CD4-positive, alpha-beta T cell treated with Interleukin-21 for 1 hour (primary cell): ENCODE measurements around the gene KLHDC7B.
A peak's percentile ranks its signal among the peaks of the same experiment; 100 is the strongest.

Experiments used
- DNase-seq: peaks from one replicate; pipeline ENCODE4 v3.0.0-alpha.2; 2020

KLHDC7B gene

DNA sequence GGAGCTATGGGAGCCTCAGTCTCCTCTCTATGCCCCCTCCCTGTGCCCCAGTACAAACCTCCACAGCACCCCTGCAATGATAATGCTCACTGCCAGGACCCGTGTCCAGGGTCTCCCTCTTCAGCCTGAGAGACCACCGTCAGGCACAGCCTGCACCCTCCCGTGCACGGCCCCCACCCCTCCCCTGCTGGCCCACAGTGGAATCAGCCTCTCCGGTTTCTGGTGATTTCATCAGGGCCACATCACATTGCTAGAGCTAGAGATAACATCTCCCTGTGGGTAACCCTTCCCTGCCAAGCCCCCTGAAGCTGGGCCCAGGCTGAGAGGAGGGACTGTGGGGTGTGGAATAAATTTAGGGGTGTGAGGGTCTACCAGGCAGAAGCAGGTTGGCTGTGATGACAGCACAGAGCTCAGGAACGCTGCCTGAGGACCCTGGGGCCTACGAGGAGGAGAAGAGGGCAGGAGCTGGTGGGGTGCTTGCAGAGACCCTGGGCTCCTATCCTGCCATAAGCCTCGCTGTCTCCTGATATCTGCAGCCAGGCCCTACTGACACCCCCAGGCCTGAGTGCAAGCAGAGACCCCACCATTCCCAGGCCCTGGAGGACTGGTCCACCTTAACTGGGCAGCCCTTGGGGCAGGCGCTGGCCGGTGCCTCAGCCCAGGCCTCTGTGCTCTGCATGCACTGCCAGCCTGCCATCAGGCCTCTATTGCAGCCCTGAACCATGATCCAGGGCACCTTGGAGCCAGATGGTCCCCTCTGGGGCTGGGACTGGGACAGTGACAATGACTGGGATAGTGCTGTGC lies at the start of gene KLHDC7B:
Gene KLHDC7B (plus strand): TSS at position 378 of the 804 bp plus-strand sequence. CDS start 345 bp downstream, at position 723.
- peak; percentile 56 for DNase-seq

DNA sequence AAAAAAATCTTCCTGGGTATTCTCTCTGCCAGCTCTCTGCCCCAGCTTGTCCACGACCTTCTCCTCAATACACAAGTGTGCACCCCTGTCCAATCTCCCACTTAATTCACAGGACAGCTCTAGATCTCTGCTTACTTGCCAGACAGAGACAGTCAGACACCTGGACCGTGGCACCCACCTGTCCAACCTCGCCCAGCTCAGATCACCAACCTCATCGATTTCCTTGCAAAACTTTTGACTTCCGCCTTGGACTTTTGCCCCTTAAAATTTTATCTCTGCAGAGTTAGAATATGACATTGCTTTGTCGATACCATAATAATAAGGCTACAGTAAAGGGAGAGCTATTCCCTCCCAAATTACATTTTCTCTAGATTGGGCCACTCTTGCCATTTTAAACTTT lies 48.6 kb upstream of the KLHDC7B start:
- no peak for DNase-seq

DNA sequence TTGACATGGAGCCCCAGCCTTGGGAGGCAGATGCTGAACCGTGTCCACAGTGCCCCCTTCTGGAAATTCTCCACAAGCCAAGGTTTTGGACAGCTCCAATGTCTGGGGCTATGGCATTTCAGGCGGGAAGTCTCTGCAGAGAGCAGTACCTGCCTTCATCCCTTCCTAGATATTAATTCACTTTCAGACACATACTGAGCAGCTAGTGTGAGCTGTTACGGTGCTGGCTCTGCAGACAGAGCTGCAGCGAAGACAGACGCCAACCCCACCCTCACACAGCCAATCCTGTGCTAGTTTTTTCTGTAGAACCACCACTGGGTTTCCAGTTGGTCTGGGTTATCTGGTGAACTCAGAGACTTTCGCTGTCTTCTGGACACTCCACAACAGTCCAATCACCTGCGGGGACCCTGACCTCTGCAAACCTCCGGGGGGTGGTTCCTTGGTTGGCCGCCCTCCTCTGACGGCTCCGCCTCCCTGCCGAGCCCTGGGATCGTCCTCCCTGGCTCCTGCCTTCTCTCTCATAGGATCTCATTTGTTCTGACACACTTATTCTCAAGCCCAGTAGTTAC lies 47.3 kb upstream of the KLHDC7B start:
- DNase-seq = peak; percentile 80

DNA sequence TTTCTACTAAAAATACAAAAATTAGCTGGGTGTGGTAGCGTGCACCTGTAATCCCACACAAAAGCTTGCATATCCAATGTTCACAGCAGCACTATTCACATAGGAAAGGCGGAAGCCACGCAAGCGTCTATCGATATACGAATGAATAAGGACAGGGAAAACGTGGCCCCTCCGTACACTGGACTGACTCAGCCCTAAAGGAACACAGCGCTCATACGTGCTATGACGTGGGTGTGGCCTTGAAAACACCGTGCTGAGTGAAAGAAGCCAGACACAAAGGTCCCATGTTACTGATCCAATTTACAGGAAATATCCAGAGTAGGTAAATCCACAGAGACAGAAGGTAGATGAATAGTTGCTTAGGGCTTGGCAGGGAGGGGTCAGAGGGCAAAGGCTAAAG lies 45.2 kb upstream of the KLHDC7B start:
- DNase-seq = no peak

DNA sequence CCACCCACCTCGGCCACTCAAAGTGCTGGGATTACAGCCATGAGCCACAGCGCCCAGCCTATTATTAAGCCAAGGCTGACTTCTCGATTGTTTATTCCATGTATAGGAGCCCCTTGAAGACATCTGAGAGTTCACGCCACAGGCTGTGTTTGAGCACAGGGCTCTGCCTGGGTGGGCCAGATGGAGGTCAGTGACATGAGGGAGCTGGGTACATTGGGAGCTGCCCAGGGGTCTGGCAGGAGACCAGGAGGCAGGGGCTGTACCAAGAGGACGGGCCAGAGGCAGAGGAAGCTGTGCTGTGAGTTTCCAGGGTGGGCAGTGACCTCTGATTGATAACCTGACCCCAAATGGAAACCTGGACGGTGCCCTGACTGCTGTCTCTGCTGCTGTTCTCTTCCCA lies 43.6 kb upstream of the KLHDC7B start:
- DNase-seq = no peak

DNA sequence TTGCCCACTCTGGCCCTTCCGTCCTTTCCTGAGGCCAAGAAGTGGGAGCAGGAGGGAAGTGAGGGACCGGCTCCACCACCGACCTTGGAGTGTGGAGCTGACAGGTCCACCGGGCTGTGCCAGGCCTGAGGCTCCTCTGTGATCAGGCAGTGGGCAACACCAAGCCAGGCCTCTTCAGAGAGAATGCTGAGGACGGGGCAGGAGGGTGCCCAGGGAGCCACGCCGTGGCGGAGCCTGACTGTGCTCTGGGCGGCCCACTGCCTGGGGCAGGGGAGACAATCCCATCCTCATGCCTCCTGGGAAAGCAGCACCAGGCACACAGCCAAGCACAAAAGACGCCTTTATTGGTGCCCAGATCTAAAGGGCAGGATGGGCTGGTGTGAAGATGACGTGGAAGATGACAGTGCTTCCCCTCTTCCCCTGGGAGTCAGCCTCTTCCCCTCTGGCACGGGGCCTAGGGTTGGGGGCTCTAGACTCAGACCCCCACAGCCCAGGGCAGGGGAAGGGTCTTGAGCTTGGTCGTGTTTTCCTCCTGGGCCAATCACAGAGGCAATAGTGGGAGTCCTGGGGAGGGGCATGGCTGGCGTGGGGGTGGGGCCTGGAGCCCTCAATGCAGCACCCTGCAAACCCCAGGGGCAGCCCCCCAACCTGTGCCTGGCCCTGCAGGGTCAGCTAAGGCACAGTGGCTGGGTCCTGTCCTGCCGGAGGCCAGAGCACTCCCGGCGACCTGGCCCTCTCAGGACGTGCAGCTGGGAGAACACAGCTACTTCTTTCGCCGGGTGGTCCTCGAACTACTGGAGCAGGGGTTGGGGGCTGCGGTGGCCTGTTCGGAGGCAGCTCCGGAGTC lies 42.8 kb upstream of the KLHDC7B start:
- DNase-seq = no peak

DNA sequence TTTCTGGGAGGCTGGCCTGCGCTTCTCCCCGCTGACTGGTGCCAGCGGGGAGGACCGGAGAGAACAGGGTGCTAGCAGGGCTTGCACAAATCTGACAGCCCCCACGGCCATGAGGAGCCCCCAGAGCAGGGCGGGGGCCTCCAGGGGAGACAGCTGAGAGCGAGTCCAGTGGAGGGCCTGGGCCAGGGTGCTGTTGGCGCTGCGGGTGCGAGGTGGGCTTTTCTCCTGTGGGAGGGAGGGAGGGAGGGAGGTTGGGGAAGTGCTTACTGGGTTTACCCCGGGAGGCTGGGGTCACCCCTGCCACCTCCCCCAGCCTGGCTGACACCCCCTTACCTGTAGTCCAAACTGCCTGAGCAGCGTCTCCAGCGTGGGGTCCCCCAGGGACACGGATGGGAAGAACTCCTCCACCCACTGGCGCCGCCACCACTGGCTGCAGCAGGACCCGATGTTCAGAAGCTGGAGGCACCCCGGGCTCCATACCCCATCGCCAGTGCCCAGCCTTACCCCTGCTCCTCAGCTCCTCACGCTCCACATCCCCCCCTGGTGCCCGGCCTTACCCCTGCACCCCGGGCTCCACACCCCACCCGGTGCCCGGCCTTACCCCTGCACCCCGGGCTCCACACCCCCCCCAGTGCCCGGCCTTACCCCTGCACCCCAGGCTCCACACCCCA lies 42.1 kb upstream of the KLHDC7B start:
- no peak for DNase-seq

DNA sequence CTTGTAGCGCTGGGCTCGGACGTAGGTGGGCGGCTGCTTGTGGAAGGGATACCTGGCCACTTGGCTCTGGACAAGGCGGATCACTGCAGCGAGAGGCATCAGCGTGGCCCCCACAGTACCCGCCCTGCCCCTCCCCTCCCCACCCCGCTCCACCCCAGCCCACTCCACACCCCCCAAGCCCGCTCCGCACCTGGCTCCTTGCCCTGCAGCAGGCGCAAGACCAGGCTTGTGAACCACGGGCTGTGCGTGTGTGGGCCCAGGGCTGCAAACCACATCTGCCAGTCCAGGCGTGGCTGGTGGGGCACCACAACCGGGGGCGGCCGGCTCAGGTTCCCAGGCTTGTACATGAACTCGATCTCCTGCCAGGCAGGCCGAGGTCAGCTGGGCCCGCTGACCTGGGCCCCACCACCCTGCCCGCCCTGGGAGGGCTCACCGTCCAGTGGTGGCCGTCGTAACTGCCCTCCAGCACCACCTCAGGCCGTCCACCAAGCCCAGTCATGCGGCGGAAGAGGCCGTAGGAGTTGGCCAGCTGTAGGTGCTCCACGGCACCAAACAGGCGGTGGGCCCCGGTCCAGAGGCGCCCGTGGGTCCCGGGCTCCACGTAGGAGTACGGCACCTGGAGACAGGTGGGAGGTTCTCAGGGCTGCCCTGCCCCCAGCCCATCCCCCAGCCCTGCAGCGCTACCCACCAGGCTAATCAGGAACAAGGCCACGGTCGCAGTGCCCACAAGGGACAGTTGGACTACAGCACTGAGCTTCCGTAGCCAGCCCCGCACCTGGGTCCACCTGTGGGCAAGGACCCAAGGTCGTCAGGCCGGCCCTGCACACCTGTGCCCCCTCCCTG lies 41.1 kb upstream of the KLHDC7B start:
- no peak for DNase-seq

DNA sequence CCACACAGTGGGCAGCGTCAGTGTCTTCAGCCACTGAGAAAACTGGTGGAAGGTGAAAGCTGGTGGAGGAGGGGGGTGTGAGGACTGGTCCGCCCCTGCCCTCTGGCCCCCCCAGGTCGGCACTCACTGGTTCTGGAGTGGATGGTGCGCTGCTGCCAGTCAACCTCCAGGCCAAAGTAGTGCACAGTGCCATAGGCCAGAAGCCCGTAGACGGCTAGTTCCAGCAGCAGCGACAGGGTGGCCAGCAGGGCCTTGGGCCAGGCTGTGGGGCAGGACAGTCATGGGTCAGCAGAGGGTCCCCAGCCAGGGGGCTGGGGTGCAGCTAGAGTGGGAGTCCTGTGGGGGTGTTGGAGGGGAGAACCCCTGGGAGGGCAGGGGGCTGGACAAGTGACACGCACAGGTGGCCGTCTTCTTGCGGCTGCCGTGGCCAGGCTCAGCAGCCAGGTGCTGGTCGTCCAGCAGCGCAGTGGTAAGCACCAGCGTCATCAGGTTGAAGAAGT lies 40.4 kb upstream of the KLHDC7B start:
- DNase-seq = no peak

DNA sequence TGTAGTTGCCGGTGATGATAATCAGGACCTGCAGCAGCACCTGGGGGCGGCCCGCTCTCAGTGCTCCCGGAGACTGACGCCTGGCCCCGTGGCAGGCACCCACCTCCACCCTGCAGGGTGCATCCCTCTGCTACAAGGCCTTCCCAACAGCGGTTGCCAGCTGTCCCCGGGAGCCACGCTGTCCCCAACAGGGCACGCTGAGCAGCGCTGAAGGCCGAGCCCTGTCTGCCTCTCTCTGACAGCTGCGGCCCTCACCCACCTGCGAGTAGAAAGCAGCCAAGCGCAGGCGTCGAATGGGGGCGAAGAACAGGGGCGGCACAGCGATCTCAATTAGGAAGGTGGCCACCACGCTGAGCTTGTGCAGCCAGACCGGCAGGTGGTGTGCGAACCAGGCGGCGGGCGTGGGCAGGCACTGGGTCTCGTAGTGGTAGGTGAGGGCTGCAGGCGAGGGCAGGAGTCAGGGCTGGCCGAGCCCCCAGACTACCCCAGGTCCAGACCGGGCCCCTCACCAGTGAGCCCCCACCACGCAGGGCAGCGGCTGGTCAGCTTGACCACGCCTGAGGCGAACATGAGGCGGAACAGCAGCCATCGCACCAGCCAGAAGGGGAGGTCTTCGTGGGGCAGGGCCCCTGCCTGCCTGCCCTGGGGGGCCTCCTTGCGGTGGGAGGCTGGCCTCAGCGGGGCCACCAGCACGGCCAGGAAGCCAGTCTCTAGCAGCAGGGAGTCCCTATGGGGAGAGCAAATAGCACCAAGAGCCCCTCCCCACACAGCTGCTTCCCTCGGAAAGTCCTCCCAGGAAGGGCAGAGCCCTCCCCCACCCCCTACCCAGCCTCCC lies 39.7 kb upstream of the KLHDC7B start:
- no peak for DNase-seq

DNA sequence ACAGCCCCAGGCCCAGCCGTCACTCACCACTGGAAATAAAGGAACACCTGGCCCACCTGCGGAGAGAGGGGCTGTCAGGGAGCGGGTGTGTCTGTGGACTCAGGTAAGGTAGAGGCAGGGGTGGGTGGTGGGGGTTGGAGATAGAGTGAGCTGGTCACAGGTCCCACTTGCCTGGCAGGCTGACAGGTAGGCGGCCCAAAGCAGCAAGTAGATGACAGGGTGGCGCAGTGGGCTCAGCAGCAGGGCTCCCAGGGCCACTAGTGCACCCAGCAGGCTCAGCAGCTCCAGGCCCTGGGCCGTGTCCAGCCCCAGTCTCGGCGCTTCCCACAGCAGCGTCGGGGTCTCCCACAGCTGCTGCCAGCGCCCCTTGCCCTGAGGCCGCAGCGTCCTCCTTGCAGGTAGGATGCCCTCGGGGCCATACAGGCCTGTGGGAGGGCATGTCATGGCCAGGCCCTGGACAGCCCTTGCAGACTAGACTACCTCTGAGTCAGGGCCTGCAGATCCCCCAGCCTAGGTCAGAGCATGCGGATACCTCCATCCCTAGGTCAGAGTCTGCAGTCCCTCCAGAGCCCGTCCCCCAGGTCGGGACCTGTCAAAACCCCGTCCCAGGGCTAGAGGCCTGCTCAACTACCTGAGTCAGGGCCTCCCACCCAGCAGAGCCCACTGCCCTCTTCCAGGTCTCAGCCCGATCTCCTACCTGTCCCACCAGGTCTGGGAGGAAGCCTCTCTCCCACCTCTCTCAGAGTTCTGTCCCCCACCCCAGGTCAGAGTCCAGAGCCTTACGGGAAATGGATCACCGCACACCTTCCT lies 38.9 kb upstream of the KLHDC7B start:
- DNase-seq = no peak

DNA sequence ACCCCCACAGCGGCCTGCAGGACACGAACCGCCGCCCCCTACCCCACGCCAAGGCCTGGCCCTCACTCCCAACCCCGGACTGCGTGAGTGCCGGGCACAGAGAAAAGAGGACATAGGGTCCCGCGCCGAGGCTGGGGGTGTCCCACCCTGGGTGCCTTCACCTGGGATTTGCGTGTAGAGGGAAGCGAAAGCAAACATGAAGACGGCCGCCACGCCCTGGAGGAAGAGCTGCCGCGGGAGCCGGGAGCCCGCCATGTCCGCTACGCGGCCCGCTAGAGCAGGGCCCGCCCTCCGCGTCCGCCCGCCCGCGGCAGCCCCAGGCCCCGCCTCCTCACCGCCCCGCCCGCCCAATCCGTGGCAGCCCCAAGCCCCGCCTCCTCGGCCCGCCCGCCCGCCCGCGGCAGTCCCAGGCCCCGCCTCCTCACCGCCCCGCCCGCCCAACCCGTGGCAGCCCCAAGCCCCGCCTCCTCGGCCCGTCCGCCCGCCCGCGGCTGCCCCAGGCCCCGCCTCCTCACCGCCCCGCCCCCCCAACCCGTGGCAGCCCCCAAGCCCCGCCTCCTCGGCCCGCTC lies 38.2 kb upstream of the KLHDC7B start, which contains the start of gene LMF2:
Gene LMF2 (minus strand): TSS at position 282 of the 570 bp plus-strand sequence. CDS start 27 bp downstream, at position 255.
- DNase-seq = peak; percentile 94

DNA sequence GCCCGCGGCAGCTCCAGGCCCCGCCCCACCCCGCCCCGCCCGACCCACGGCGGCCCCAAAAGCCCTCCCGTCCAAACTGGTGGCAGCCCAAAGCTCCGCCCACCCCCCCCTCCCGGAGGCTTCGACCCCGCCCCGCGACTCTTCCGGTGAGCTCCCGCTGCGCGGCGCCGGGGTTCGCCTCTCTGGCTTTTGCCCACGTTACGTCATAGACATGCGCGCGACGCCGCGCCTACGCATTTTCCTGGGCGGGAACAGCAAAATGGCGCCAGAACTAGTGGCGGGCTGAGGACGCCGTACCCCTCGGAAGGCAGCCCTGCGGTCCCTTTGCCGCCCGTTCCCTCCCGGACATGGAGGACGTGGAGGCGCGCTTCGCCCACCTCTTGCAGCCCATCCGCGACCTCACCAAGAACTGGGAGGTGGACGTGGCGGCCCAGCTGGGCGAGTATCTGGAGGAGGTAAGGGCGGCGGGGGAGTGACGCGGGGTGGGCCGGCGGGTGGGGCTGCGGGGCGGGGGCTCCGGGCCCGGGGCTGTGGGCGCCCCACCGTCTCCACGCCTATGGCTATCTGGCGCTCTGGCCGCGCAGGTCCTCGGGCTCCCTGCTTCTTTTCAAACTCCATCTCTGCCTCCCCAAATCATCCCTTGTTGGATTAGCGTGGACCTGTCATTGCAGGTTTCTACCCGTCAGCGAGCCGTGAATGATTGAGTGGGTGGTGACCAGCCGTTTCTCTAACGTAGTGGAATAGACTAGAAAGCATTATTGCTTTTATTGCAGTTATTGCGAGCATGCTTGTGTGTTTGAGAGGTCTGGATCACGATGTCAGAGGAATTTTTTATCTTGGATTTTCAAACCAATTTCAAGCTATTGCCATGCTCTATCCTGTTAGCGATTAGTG lies 37.5 kb upstream of the KLHDC7B start, which contains the start of gene NCAPH2:
Gene NCAPH2 (plus strand): TSS at position 234 of the 894 bp plus-strand sequence. CDS start 114 bp downstream, at position 348.
- peak; percentile 97 for DNase-seq

DNA sequence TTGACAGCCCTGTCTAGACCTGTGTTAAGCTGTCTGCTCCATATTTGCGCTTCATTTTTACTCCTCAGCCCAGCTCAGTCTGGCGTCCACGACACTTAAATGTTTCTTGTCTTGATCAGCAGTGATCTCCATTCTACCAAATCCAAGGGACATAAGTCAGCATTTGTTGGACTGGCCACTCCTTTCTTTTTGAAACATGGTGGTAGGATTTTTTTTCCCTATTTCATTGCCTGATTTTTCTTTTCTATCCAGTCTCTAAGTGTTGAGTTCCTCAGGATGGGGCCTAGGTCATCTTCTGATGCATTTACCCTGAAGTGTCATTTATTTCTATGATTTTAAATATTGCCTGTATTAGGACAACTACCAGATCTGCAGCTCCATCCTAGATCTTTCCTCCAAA lies 36.8 kb upstream of the KLHDC7B start:
- DNase-seq = no peak

DNA sequence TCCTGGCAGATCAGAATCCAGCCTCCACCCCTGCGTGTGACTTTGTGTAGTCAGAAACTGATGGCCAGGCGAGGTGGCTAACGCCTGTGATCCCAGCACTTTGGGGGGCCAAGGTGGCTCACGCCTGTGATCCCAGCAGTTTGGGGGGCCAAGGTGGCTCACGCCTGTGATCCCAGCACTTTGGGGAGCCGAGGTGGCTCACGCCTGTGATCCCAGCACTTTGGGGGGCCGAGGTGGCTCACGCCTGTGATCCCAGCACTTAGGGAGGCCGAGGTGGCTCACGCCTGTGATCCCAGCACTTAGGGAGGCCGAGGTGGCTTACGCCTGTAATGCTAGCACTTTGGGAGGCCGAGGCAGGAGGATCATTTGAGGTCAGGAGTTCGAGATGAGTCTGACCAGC lies 32.5 kb upstream of the KLHDC7B start:
- no peak for DNase-seq

DNA sequence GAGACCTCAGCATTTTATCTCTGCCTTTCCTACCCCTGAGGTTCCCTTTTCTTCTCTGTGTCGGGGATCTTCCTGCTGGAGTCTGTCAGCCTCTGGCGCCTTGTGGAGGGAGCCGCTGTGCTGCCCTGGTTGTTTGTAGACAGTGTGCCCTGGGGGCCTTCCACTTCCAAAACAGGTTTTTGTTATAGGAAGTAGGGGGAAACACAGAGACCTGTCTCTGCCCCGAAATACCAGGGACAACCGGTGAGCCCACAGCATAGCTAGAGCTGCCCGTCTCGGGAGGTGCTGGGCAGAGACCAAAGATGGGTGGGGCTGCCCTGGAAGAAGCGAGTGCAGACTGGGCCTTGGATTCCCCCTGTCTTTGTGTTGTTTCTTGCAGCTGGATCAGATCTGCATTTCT lies 29.6 kb upstream of the KLHDC7B start:
- no peak for DNase-seq

DNA sequence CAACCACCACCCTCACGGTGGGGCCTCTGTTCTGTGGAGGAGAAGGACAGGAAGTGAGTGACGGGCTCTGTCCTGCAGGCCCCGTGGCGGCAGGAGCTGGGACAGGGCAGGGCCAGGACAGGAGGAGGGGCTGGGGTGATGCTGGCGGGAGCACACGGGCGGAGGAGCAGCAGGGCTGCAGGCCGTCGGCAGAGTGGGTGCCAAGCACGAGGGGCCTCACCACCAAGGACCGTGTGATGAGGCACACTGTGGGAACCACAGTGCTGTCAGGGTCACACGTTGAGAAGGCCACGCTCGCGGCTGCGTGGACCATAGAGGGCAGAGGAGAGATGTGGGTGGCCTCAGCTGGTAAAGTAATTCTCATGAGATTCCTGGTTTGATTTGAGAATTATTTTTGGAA lies 28.8 kb upstream of the KLHDC7B start:
- no peak for DNase-seq

DNA sequence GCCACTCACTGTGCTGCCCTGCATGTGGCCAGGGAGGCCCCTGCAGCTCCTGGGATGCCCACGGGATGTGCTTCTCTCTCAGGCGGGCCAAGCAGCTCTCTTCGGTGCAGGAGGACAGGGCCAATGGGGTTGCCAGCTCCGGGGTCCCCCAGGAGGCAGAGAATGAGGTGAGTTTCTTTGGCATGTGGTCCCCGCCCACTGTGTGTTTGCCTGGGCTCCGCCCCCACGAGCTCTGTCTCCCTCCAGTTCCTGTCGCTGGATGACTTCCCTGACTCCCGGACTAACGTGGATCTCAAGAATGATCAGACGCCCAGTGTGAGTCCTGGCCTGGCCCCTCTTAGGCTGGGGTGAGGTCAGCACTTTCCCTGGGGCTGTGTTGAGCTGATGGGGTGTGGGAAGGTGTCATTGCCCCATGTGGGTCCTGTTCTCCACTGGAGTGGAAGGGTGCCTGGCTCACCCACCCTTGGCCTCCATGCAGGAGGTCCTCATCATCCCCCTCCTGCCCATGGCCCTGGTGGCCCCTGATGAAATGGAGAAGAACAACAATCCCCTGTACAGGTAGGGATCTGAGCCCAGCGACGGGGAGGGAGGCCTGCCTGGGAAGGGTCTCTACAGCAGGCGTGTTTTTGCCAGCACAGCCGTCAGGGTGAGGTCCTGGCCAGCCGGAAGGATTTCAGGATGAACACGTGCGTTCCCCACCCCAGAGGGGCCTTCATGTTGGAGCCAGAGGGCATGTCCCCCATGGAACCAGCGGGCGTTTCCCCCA lies 28.0 kb upstream of the KLHDC7B start:
- no peak for DNase-seq
